ENCODE data around the gene NSDHL. TPM values are rescaled to one million over a fixed set of nuclear protein-coding genes. Genes with fewer than 3 reads are reported as not detected.
"Not testable (repeated sequence)": the region's sequence is repeated elsewhere in the genome, so short reads cannot be mapped to it uniquely, and the experiment has no call there.

Gene NSDHL
- total RNA-seq, 1 experiment from 2014 or later, result 52.0 TPM

DNA sequence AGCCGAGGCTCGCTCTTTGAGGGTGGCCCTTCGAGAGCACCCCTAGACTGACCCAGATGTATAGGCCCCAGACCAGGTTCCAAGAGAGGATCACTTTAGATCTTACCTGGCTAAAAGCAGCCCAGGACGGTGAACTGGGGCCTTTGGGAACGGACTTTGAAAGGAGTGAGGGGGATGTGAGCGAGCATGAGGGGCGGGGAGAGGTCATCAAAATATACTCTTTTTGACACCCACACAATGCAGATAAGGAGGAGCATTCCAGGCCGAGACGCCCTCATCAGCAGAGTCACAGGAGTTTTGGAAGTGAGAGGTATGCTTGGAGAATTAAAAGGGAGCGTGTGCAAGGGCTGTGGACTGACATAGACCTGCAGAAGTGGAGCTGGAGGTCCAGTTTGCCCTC lies 528 bp downstream of the NSDHL start:
- peaks cover 5% of the 10 kb centered on the region for H3K4me1 ChIP-seq (ENCODE audit: insufficient read depth, low read length, poor library complexity, severe bottlenecking)
- H3K27me3 ChIP-seq (replicated peaks; ENCODE audit: insufficient read depth, low read depth, low read length, poor library complexity), result no peaks in the 10 kb centered on the region
- H3K36me3 ChIP-seq (ENCODE audit: insufficient read depth, low read length, poor library complexity, severe bottlenecking), result peaks cover 11% of the 10 kb centered on the region
- peak overlapping the region; percentile 66 for H3K4me3 ChIP-seq (ENCODE audit: low read depth, low read length, poor library complexity, severe bottlenecking)
- intact Hi-C loops (cut with micrococcal nuclease; ENCODE audit: unreplicated experiment), result no loop called here
- peak overlapping the region; percentile 81 for H3K27ac ChIP-seq (ENCODE audit: low read depth, low read length, poor library complexity, severe bottlenecking)
- no peaks in the 10 kb centered on the region for H3K9me3 ChIP-seq (ENCODE audit: low read depth, low read length, poor library complexity, severe bottlenecking)
- no peak for DNase-seq (ENCODE audit: low spot score)
- TF ChIP-seq, protein P1, sequence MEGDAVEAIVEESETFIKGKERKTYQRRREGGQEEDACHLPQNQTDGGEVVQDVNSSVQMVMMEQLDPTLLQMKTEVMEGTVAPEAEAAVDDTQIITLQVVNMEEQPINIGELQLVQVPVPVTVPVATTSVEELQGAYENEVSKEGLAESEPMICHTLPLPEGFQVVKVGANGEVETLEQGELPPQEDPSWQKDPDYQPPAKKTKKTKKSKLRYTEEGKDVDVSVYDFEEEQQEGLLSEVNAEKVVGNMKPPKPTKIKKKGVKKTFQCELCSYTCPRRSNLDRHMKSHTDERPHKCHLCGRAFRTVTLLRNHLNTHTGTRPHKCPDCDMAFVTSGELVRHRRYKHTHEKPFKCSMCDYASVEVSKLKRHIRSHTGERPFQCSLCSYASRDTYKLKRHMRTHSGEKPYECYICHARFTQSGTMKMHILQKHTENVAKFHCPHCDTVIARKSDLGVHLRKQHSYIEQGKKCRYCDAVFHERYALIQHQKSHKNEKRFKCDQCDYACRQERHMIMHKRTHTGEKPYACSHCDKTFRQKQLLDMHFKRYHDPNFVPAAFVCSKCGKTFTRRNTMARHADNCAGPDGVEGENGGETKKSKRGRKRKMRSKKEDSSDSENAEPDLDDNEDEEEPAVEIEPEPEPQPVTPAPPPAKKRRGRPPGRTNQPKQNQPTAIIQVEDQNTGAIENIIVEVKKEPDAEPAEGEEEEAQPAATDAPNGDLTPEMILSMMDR (conservative IDR thresholded peaks at IDR 0.05; ENCODE audit: low read depth, low read length), result no peak
- no peak for TF ChIP-seq EZH2 (IDR thresholded peaks at IDR 0.05; ENCODE audit: borderline replicate concordance, low read depth, low read length, poor library complexity, severe bottlenecking)
- TSS peak; percentile 59 for BruUV-seq (replicated peaks)
- ChIA-PET CTCF (interaction anchor here (0.6 kb wide), 1 partner anchor 81 kb away, joined by 3 read pairs; no protein-coding TSS in a partner anchor), POLR2A (ENCODE audit: low non-redundant PET) (no interaction called here)

GRCh38 chrX:152832520-152832919 lies 1.7 kb downstream of the NSDHL start:
- no peak for DNase-seq (ENCODE audit: low spot score)
- ChIA-PET CTCF (no interaction called here), POLR2A (ENCODE audit: low non-redundant PET) (no interaction called here)
- no peaks in the 10 kb centered on the region for H3K27me3 ChIP-seq (replicated peaks; ENCODE audit: insufficient read depth, low read depth, low read length, poor library complexity)
- peak overlapping the region; percentile 66 for H3K4me3 ChIP-seq (ENCODE audit: low read depth, low read length, poor library complexity, severe bottlenecking)
- BruUV-seq (replicated peaks), result no TSS peak
- H3K9me3 ChIP-seq (ENCODE audit: low read depth, low read length, poor library complexity, severe bottlenecking), result no peaks in the 10 kb centered on the region
- H3K4me1 ChIP-seq (ENCODE audit: insufficient read depth, low read length, poor library complexity, severe bottlenecking), result peaks cover 5% of the 10 kb centered on the region
- H3K36me3 ChIP-seq (ENCODE audit: insufficient read depth, low read length, poor library complexity, severe bottlenecking), result peaks cover 11% of the 10 kb centered on the region
- TF ChIP-seq, protein P1 (conservative IDR thresholded peaks at IDR 0.05; ENCODE audit: low read depth, low read length), result no peak
- no peak for TF ChIP-seq EZH2 (IDR thresholded peaks at IDR 0.05; ENCODE audit: borderline replicate concordance, low read depth, low read length, poor library complexity, severe bottlenecking)
- intact Hi-C loops (cut with micrococcal nuclease; ENCODE audit: unreplicated experiment), result no loop called here
- no peak overlapping the region for H3K27ac ChIP-seq (ENCODE audit: low read depth, low read length, poor library complexity, severe bottlenecking)

DNA sequence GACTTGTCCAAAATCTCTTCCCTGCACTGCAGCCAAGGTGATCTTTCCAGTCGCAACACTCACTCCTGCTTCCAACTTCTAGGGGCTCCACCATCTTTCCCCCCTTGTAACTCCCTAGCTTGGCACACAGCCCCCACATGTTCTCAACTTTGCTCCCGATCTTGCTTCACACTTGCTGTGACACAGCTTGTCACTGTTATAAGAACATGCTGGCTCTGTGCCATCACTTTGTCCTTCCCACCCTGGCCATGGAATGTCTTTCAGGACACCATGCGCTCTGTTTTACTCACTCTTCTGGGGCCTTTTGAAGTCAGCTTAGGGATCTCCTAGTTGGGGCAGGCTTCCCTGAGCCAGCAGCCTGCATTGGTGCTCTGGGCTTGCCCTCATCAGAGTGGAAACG lies 2.5 kb downstream of the NSDHL start:
- H3K9me3 ChIP-seq (ENCODE audit: low read depth, low read length, poor library complexity, severe bottlenecking), result no peaks in the 10 kb centered on the region
- no peak for DNase-seq (ENCODE audit: low spot score)
- ChIA-PET POLR2A (ENCODE audit: low non-redundant PET) (no interaction called here), CTCF (no interaction called here)
- H3K36me3 ChIP-seq (ENCODE audit: insufficient read depth, low read length, poor library complexity, severe bottlenecking), result peaks cover 11% of the 10 kb centered on the region
- no peak overlapping the region for H3K4me3 ChIP-seq (ENCODE audit: low read depth, low read length, poor library complexity, severe bottlenecking)
- BruUV-seq (replicated peaks), result no TSS peak
- TF ChIP-seq, protein P1 (conservative IDR thresholded peaks at IDR 0.05; ENCODE audit: low read depth, low read length), result no peak
- no peak for TF ChIP-seq EZH2 (IDR thresholded peaks at IDR 0.05; ENCODE audit: borderline replicate concordance, low read depth, low read length, poor library complexity, severe bottlenecking)
- peaks cover 5% of the 10 kb centered on the region for H3K4me1 ChIP-seq (ENCODE audit: insufficient read depth, low read length, poor library complexity, severe bottlenecking)
- no peaks in the 10 kb centered on the region for H3K27me3 ChIP-seq (replicated peaks; ENCODE audit: insufficient read depth, low read depth, low read length, poor library complexity)
- no peak overlapping the region for H3K27ac ChIP-seq (ENCODE audit: low read depth, low read length, poor library complexity, severe bottlenecking)
- intact Hi-C loops (cut with micrococcal nuclease; ENCODE audit: unreplicated experiment), result no loop called here

- H3K4me3 ChIP-seq (ENCODE audit: low read depth, low read length, poor library complexity, severe bottlenecking); H3K27me3 ChIP-seq (replicated peaks; ENCODE audit: insufficient read depth, low read depth, low read length, poor library complexity); BruUV-seq (replicated peaks); H3K27ac ChIP-seq (ENCODE audit: low read depth, low read length, poor library complexity, severe bottlenecking); POLR2A ChIA-PET (ENCODE audit: low non-redundant PET); DNase-seq (ENCODE audit: low spot score); H3K4me1 ChIP-seq (ENCODE audit: insufficient read depth, low read length, poor library complexity, severe bottlenecking); H3K9me3 ChIP-seq (ENCODE audit: low read depth, low read length, poor library complexity, severe bottlenecking); intact Hi-C loops (cut with micrococcal nuclease; ENCODE audit: unreplicated experiment); CTCF ChIA-PET: not testable (repeated sequence)
- peaks cover 11% of the 10 kb centered on the region for H3K36me3 ChIP-seq (ENCODE audit: insufficient read depth, low read length, poor library complexity, severe bottlenecking)
Measured at GRCh38 chrX:152835470-152835869, 4.6 kb downstream of the NSDHL start.
